NB4 (cell line): ENCODE data around the gene RNF217.

Source experiments
- MYC ChIP-seq: IDR thresholded peaks from 2 replicates; pipeline ENCODE4 v1.6.1; 2011; ENCODE audit warnings: low read depth, low read length
- POLR2A ChIP-seq: IDR thresholded peaks from 2 replicates; pipeline ENCODE4 v1.6.1; 2011; ENCODE audit warnings: mild to moderate bottlenecking; ENCODE audit not compliant: insufficient read length; ENCODE audit errors: extremely low read depth
- TF ChIP-seq, protein P1 (sequence below): IDR thresholded peaks from one replicate; pipeline ENCODE4 v1.5.1; 2012; ENCODE audit warnings: low read depth, low read length
- TF ChIP-seq, protein P2 (sequence below): IDR thresholded peaks from 2 replicates; pipeline ENCODE4 v1.6.1; 2011; ENCODE audit warnings: low read depth, low read length

DNA sequence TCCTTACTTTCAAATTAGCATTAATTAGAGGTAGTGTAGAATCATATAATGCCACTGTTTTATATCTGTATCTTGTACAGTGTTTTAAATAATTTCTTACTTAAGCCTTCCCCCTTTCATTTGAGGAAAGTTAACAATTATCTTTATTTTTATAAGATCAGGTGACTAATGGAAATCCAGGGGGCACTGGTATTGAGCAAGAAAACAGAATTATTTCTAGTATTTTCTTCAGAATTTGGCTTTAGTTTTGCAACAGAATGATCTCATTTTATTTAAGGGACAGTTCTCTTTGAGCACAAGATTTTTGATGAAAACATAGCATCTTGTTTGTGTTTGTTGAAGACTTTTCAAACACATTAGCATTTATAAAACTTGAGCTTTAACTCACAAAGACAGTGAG, 55.9 kb downstream of the RNF217 start:
- TF ChIP-seq, protein P1, sequence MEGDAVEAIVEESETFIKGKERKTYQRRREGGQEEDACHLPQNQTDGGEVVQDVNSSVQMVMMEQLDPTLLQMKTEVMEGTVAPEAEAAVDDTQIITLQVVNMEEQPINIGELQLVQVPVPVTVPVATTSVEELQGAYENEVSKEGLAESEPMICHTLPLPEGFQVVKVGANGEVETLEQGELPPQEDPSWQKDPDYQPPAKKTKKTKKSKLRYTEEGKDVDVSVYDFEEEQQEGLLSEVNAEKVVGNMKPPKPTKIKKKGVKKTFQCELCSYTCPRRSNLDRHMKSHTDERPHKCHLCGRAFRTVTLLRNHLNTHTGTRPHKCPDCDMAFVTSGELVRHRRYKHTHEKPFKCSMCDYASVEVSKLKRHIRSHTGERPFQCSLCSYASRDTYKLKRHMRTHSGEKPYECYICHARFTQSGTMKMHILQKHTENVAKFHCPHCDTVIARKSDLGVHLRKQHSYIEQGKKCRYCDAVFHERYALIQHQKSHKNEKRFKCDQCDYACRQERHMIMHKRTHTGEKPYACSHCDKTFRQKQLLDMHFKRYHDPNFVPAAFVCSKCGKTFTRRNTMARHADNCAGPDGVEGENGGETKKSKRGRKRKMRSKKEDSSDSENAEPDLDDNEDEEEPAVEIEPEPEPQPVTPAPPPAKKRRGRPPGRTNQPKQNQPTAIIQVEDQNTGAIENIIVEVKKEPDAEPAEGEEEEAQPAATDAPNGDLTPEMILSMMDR: no peak
- TF ChIP-seq, protein P2, sequence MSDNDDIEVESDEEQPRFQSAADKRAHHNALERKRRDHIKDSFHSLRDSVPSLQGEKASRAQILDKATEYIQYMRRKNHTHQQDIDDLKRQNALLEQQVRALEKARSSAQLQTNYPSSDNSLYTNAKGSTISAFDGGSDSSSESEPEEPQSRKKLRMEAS: no peak
- TF ChIP-seq POLR2A (no peak), MYC (no peak)
